ENCODE measurements around the gene ANKMY1.

ANKMY1 gene

DNA sequence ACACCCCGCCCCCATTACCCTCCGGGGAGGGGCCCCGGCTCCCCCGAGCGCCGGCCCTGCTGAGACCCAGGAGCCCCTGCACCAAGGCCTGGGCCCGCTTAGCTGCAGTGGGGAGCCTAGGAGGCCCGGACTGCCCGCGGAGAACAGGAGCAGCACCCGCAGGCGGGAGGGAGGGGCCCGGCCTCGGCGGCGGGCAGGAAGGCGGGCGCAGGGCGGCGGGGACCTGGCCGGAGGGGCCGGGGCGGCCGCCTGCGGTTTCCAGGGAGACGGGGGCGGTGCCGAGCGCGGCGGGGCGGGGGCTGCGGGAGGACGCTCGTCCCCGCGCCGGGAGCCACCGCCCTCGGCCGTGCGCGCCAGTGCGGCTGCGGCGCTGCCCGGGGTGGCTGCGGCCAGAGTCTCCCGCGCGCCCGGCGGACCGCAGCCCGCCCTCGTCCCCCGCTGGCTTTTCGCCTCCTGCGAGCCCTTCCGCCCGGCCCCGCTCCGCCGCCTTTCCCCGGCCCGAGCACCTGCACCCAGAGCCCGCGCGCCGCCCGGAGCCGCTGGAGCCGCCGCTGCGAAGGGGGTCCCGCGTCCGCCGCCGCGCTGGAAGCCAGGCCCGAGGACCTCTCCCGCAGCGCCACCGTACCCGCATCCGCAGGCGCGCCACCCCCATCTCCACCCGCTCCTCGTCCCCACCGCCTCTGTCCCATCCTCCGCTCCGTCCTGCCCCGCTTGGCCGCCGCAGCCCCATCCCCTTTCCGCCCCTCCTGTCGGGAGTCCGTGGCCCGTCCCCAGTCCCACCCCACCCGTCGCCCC lies 105.1 kb downstream of the ANKMY1 start:
- peak overlapping the region; percentile 39 for H3K4me3 ChIP-seq (ENCODE audit: low read depth, low read length)

- peak overlapping the region; percentile 10 for H3K4me3 ChIP-seq (ENCODE audit: low read depth, low read length)
These were observed 105.9 kb downstream of the ANKMY1 start for GRCh38 chr2:240451791-240452461.

DNA sequence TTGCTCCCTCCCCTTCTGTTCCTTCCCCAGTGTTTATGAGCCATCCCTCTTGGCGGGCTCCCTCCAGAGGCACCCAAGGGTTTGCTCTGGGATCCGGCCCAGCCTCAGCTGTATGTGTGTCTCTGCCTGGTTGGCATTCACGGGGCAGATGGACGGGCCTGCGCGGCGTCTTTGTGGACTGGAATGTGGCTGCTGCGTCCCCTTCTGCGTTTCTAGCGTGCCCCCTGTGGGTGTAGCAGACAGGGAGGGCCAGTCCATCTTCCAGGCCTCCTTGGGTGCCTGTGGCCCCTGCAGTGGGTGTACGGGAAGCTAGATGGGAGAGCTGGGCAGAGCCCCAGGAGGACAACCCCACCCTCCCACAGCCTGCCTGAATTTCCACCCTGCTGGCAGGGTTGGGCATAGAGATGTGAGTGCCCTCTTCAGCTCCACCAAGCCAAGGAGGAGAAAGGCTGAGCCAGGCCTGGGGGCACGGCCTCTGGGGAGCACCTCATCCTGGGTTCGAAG lies 106.6 kb downstream of the ANKMY1 start:
- no peak overlapping the region for H3K4me3 ChIP-seq (ENCODE audit: low read depth, low read length)

GRCh38 chr2:240450532-240451107 lies 107.2 kb downstream of the ANKMY1 start:
- no peak overlapping the region for H3K4me3 ChIP-seq (ENCODE audit: low read depth, low read length)

- no peak overlapping the region for H3K4me3 ChIP-seq (ENCODE audit: low read depth, low read length)
These were observed 107.8 kb downstream of the ANKMY1 start for GRCh38 chr2:240449764-240450531.

DNA sequence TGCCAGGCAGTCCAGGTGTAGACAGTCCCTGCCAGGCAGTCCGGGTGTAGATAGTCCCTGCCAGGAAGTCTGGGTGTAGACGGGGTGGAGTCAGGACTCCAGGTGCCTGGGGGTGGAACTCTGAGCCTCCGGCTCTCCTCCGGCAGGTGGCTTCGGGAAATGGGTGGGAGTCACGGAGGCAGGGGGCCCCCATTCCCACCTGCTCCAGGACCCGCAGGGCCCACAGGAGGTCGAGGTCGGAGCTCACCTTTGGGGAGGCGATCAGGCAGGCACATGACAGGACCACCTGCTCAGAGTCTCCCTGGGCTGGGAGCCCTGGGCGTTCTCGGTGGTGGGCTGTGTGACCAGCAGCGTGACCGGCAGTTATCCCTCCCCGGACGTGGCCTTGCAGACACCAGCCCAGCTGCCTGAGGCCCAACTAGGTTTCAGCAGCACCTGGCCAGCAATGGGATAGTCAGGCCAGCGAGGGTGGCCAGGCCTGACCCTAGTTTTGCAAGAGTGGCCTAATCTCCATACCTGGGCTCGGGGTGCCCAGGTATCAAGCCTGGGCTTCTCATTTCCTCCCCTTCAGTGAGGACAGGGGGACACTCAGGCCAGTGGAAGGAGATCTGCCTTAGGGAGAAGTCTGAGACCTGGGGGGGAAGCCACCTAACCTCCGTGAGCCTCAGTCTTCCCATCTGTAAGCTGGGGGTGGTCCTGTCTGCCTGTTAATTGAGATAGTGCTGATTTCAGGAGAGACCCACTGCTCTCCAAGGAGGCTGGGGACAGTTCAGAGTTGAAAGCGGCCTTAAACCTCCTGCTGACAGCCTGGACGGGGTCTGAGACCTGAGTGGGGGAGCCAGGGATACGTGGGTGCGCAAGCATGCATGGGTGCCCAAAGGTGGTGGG lies 109.2 kb downstream of the ANKMY1 start:
- H3K4me3 ChIP-seq (ENCODE audit: low read depth, low read length) = no peak overlapping the region

- H3K4me3 ChIP-seq (ENCODE audit: low read depth, low read length) = no peak overlapping the region
These were observed 109.9 kb downstream of the ANKMY1 start for GRCh38 chr2:240447934-240448333.

DNA sequence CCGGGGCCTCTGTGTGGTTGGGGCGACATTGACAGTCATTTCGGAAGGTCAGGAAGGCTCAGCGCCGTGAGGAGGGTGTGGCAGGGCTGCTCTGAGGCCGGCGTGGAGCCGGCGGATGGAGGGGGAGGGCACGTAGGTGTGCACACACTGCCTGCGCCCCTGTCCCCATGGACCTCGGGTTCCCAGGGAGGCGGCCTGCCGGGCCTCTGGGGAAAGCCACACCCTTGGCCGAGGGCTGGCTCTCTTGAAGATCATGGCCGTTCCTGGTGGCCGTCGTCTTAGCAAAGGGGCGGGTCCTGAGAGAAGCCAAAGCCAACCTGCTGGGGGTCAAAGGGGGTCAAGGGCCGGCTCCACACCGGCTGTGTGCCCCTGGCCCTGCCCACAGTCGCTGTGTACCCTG lies 110.5 kb downstream of the ANKMY1 start:
- no peak overlapping the region for H3K4me3 ChIP-seq (ENCODE audit: low read depth, low read length)

GRCh38 chr2:240446664-240447175 lies 111.1 kb downstream of the ANKMY1 start:
- no peak overlapping the region for H3K4me3 ChIP-seq (ENCODE audit: low read depth, low read length)

- H3K4me3 ChIP-seq (ENCODE audit: low read depth, low read length) = no peak overlapping the region
These were observed 111.7 kb downstream of the ANKMY1 start for GRCh38 chr2:240445961-240446663.

DNA sequence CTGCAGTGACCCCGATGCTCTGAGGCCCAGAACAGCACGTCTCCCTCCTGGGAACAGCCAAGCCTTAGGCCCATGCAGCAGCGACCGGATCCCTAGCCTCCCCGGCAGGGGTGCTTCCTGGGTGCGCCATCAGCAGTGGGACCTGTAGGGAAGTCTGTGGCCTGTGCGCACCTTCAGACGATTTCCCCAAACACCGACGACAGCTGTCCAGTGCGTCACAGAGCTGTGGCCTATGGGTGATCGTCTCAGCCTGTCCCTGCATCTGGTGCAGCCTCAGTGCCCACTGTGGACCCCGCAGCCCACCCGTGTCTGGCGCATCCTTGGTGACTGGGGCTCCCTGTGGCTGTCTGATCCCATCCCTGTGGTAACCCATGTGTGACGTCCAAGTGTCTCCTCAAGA lies 113.3 kb downstream of the ANKMY1 start:
- no peak overlapping the region for H3K4me3 ChIP-seq (ENCODE audit: low read depth, low read length)

GRCh38 chr2:240443891-240444301 lies 113.9 kb downstream of the ANKMY1 start:
- no peak overlapping the region for H3K4me3 ChIP-seq (ENCODE audit: low read depth, low read length)

DNA sequence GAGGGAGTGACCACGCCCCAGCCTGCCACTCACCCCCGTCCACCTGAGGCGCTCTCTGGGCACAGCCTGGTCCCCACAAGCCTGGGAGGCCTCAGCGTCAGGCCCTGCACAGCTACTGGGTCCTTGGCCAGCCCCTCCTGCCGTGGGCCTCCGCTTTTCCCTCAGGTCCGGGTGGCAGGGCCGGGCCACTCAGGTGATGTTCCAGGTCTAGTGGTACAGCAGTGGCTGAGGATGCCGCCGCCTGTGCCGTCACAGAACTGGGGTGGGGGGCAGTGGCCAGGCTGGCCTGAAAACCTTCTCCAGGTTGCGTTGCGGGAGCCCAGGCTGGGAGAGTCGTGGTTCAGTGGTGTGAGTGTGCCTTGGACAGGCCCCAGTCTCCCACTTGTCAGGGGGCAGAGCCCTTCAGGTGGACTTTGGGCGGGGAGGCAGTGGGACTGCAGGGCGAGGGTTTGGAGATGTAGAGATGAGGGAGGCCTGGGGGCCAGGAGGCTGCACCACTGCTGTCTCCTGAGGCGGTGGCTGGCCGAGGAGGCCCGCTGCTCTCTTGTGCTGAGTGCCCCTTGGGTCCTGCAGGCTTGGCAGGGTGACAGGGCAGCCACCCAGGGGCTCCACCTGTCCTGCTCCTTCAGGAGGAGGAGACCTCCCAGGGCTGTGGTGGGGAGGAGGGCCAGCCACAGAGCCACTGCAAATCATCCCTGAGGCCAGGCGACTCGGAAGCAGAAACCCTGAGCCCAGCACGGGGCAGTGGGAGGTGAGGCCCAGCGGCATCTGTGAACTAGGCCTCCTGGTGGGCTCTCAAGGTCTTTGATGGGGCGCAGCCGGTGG lies 114.7 kb downstream of the ANKMY1 start:
- H3K4me3 ChIP-seq (ENCODE audit: low read depth, low read length) = no peak overlapping the region

DNA sequence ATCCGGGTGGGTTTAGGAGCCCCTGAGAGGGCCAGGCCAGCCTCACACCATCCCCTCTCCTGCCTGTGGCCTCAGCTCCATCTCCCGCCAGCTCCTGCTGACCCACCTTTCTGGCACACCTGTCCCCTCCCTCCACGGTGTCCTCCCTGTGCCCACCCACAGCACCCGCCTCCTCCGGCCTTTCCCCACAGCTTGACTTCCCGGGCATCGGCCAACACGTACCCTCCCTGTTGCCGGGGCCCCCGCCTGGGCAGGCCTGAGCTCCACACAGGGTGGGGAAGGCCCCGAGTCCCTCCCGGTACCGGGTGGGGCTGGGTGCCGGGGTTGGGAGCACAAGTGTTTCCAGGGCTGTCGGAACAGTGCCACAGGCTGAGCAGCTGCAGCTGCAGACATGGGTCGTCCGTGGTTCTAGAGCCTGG lies 115.8 kb downstream of the ANKMY1 start:
- no peak overlapping the region for H3K4me3 ChIP-seq (ENCODE audit: low read depth, low read length)

DNA sequence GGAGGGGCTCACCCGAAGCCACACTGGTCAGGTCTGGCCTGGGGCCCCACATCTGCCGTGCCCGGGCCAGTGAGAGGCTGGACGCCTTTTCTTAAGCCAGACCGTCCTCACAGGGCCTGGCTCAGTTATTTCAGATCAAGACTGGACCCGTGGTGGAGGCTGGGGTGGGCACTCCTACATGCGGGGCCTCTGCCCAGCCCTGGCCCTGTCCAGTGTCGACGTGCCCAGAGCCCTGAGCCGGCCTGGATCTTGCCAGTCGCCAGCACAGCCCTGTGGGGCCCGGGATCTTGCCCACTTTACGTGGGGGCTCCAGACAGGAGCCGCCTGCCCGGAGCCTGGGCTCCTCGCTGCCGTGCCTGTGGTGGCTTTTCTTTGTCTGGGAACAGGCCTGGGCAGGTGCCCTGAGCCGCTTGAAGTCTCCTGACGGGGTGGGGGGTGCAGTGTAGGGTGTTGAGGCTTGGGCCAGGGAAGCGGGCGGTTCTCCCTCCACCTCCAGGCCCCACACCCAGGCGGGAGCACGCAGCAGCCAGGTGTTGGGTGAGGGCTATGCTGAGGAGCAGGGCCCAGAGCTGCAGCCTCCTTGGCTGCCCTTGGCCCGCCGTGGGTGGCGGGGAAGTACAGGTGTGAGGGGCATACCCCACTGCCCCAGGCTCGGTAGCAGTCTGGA lies 116.3 kb downstream of the ANKMY1 start:
- H3K4me3 ChIP-seq (ENCODE audit: low read depth, low read length) = no peak overlapping the region

DNA sequence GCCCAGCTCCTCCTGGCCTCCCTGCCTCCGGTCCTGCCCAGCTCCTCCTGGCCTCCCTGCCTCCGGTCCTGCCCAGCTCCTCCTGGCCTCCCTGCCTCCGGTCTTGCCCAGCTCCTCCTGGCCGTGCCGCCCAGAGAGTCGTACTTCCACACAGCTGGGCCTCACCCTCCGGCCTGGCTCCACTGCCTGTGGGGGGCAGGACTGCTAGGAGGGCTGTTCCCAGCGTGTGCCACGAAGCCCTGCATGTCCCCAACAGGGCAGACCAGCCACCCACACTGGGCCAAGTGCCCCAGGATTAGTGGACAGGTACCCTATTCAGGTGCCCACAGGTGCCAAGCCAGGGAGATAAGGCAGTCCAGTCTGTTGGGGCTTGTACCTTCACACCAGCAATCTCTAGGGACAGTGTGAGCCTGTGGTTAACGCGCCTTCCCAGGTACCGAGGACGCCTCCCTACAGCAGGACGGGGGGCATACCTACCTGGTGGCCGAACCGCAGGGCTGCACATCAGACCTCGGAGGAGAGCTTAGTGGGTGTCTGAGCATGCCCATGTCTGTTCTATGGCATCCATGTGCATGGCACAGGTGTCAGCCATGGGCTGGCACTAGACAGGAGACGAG lies 117.0 kb downstream of the ANKMY1 start:
- no peak overlapping the region for H3K4me3 ChIP-seq (ENCODE audit: low read depth, low read length)

DNA sequence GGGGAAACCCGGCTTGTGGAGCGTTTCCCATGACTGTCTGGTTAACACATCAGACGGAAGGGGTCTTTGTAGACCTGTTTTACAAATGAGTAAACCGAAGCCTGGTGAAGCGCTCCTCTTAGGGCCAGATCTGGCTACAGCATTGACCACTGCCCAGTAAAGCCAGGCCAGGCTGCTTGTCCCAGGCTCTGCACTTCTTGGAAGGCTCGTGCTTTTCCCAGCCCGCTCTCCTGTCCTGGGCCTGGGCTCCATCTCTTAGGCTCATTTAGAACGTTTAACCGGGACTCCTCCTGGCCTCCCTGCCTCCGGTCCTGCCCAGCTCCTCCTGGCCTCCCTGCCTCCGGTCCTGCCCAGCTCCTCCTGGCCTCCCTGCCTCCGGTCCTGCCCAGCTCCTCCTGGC lies 117.5 kb downstream of the ANKMY1 start:
- no peak overlapping the region for H3K4me3 ChIP-seq (ENCODE audit: low read depth, low read length)

Data from iPS-11a (cell line).